Dendritic cell treated with granulocyte-macrophage colony-stimulating factor and Interleukin-4, amounts not matched to agents 40 ng/mL and 50 ng/mL, for 4 days (primary cell): Measurements from ENCODE around the gene SPATC1L.
"Not testable (repeated sequence)": the region's sequence is repeated elsewhere in the genome, so short reads cannot be mapped to it uniquely, and the experiment has no call there.

Source experiments
- H3K27ac Mint-ChIP-seq: one replicate; pipeline ENCODE4 v1.8.0; 2022; ENCODE audit warnings: mild to moderate bottlenecking, mixed read lengths
- H3K27me3 Mint-ChIP-seq: one replicate; pipeline ENCODE4 v1.8.0; 2022; ENCODE audit warnings: mild to moderate bottlenecking, mixed read lengths
- H3K36me3 Mint-ChIP-seq: one replicate; pipeline ENCODE4 v1.8.0; 2022; ENCODE audit warnings: low read depth, mixed read lengths
- H3K4me1 Mint-ChIP-seq: one replicate; pipeline ENCODE4 v1.8.0; 2022; ENCODE audit warnings: low read depth, mixed read lengths
- H3K4me3 Mint-ChIP-seq: one replicate; pipeline ENCODE4 v1.8.0; 2022; ENCODE audit warnings: mild to moderate bottlenecking, moderate library complexity, mixed read lengths
- H3K9me3 Mint-ChIP-seq: one replicate; pipeline ENCODE4 v1.8.0; 2022; ENCODE audit warnings: mixed read lengths
- intact Hi-C: fragments of 100-400 bp; cut with micrococcal nuclease; formaldehyde crosslinking; loops from one replicate; pipeline ENCODE4 v1.15.0; 2022

Gene SPATC1L

DNA sequence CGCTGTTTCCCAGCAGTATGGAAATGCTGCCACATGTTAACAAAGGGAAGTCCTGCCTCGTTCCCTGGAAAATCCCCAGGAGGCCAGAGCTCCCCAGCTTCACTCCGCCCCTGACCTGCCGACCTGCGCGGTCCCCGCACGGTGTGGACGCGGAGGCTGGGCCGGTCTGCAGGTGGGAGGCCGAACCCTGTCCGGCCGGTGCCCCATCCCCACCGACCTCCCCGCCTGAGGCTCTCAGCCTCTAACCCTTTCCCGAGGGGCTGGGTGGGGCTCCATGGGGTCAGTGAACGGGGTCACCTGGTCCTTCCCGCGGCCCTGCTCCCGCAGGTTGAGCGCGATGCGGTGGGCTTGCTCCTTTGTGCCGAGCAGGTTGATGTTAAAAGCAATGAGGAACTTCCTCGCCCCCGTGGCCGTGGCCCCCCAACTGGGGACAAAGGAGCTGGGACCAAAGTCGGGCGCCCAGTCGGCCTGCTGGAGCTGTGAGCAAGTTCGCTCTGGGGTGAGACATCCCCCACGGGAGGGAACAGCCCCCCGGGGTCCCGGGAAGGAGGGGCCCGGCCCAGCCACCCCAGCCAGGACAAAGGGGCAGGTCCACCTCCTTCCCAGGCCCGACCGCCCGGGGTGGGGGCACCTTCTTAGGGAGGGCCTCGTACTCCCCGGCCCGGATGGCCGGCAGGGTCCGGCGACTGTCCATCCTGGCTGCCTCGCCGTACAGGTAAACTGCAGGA lies 32.8 kb downstream of the SPATC1L start:
- Mint-ChIP-seq H3K9me3 (no peaks in the 10 kb centered on the region), H3K27me3 (no peaks in the 10 kb centered on the region), H3K4me1 (no peaks in the 10 kb centered on the region), H3K27ac (no peak overlapping the region), H3K36me3 (no peaks in the 10 kb centered on the region), H3K4me3 (no peak overlapping the region)
- intact Hi-C loops: no loop called here

DNA sequence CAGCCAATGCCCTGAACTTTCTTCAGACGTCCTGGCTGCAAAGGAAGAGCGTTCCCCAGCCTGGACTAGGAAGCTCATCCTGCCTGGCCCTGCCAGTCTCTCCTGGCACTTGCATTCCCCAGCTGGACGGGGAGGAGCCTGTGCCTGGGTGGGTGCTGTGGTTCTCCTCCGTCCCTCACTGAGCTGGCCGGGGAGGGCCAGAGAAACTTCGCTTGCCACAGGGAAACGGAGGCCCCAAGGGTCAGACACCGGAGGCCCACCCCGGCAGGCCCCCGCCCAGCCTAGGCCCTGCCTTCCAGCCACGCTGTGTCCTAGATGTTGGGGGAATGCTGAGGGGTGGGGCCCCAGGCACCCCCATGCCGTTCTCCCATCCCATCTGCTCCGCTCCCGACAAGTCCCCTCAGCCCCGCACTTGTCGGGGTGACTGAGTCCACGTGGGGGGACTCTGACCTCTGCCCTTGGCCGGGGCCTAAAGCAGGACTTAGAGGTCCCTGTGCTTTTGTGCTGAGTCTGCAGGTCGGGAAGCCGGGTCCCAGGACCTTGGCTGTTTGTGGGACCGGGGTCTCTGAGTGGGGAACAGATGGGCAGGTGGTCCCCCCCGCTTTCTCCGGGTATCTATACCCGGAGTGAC lies 33.7 kb downstream of the SPATC1L start:
- Mint-ChIP-seq H3K36me3 (no peaks in the 10 kb centered on the region), H3K4me1 (no peaks in the 10 kb centered on the region), H3K27ac (no peak overlapping the region), H3K4me3 (no peak overlapping the region), H3K9me3 (no peaks in the 10 kb centered on the region), H3K27me3 (no peaks in the 10 kb centered on the region)
- intact Hi-C loops: no loop called here

DNA sequence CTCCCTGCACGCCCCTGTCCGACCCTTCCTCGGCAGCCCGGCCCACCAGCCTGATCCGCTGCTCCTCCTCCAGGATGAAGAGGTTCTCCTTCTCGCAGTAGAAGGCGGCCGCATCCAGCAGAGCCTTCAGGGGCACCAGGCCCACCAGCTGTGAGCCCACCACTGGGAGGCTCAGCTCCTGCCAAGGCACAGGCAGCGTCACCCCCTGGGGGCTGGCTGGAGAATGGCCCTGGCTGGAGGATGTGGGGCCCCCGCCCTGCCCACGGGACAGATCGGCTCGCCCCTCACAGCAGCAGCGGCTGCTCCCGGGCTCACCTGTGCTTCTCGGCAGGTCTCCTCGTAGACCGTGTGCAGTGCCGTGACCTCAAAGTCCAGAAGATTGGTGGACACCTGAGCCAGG lies 34.2 kb downstream of the SPATC1L start:
- Mint-ChIP-seq H3K27me3 (no peaks in the 10 kb centered on the region), H3K36me3 (no peaks in the 10 kb centered on the region)

DNA sequence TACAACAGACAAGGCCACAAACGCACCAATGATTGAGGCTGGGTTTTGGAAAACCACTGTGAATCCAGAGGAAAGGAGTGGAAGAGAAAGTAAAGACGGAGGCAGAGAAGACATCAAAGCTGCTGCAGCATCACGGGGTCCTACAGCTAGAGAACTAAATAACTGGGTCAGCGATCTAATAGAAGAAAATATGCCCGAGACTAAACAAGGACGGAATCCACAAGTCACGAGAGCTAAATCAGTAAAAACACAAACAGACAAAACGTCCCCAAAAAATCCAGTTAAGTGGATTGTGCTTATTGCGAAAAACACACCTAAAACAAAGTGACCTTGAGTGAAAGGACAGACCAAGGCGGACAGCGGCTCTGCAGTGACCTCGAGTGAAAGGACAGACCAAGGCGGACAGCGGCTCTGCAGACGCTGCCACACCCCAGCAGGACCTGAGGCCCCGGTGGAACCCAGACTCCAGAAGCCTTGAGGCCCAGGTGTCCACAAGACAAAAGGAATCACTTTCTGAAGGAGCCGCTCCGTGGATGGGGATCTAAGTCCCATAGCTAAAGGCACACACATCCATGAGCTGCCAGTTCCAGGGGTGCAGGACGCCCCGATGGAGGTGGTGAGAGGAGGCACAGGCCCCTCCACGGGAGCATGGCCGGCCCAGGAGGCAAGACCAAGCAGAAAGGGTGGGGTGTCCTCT lies 34.9 kb downstream of the SPATC1L start:
- Mint-ChIP-seq H3K9me3 (no peaks in the 10 kb centered on the region), H3K4me3 (no peak overlapping the region), H3K36me3 (no peaks in the 10 kb centered on the region), H3K27ac (no peak overlapping the region), H3K27me3 (peaks cover 4% of the 10 kb centered on the region), H3K4me1 (no peaks in the 10 kb centered on the region)
- intact Hi-C loops: no loop called here

More for the DNA sequence above, 34.2 kb downstream of the SPATC1L start:
- Mint-ChIP-seq H3K27ac (no peak overlapping the region), H3K4me1 (no peaks in the 10 kb centered on the region), H3K9me3 (no peaks in the 10 kb centered on the region), H3K4me3 (no peak overlapping the region)
- intact Hi-C loops: no loop called here

DNA sequence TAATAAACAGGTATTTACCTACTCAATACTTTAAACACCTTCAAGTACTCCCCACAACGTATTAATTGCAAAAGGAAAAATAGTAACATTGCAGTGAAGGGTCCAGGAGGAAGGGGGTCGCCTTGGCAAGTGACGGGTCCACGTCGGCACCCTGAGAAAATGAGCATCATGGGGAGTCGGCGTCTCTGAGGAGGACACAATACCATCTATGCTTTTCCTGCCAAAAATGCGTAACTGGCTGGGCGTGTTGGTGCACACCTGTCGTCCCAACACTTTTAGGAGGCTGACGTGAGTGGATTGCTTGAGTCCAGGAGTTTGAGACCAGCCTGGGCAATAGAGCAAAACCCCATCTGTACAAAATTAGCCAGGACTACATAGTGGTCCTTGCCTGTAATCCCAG lies 36.2 kb downstream of the SPATC1L start:
- H3K27ac Mint-ChIP-seq: no peak overlapping the region
- H3K4me1 Mint-ChIP-seq: peaks cover 7% of the 10 kb centered on the region
- no peak overlapping the region for H3K4me3 Mint-ChIP-seq
- no peaks in the 10 kb centered on the region for H3K36me3 Mint-ChIP-seq
- intact Hi-C loops: no loop called here
- no peaks in the 10 kb centered on the region for H3K9me3 Mint-ChIP-seq
- H3K27me3 Mint-ChIP-seq: peaks cover 5% of the 10 kb centered on the region

DNA sequence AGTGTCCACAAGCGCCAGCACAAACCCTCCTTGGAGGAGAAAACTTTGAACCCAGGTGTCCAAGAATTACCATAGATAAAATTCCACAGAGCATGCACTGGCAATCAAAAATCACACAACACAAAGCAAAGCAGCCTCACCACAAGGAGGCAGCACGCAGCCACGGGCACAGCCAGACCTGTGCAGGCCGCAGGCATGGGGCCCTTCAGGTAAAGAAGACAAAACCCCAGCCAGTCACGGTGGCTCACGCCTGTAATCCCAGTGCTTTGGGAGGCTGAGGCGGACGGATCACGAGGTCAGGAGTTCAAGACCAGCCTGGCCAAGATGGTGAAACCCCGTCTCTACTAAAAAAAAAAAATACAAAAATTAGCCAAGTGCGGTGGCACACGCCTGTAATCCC lies 36.8 kb downstream of the SPATC1L start:
- H3K9me3 Mint-ChIP-seq, H3K36me3 Mint-ChIP-seq, intact Hi-C loops, H3K27me3 Mint-ChIP-seq, H3K27ac Mint-ChIP-seq, H3K4me1 Mint-ChIP-seq, H3K4me3 Mint-ChIP-seq: not testable (repeated sequence)

DNA sequence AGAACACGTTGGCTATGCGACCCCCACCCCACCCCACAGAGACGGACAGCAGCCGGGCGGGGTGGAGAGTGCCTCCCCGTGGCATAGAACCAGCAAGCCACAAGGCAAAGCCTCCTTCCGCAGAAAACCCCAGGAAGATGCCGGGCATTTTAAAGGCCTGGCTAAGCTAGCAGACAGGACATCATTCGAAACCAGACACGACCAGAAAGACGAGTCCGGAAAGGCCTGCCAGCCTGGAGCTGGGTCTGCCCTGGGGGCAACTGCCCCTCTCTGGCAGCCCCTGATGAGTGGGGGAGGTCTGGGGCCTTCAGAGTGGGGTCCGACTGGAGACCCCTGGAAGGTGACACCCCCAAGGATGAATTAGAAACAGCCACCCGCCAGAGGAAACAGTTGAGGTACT lies 37.4 kb downstream of the SPATC1L start:
- H3K27ac Mint-ChIP-seq: no peak overlapping the region
- peaks cover 7% of the 10 kb centered on the region for H3K4me1 Mint-ChIP-seq
- H3K9me3 Mint-ChIP-seq: no peaks in the 10 kb centered on the region
- no peaks in the 10 kb centered on the region for H3K36me3 Mint-ChIP-seq
- intact Hi-C loops: no loop called here
- no peak overlapping the region for H3K4me3 Mint-ChIP-seq
- H3K27me3 Mint-ChIP-seq: peaks cover 5% of the 10 kb centered on the region

DNA sequence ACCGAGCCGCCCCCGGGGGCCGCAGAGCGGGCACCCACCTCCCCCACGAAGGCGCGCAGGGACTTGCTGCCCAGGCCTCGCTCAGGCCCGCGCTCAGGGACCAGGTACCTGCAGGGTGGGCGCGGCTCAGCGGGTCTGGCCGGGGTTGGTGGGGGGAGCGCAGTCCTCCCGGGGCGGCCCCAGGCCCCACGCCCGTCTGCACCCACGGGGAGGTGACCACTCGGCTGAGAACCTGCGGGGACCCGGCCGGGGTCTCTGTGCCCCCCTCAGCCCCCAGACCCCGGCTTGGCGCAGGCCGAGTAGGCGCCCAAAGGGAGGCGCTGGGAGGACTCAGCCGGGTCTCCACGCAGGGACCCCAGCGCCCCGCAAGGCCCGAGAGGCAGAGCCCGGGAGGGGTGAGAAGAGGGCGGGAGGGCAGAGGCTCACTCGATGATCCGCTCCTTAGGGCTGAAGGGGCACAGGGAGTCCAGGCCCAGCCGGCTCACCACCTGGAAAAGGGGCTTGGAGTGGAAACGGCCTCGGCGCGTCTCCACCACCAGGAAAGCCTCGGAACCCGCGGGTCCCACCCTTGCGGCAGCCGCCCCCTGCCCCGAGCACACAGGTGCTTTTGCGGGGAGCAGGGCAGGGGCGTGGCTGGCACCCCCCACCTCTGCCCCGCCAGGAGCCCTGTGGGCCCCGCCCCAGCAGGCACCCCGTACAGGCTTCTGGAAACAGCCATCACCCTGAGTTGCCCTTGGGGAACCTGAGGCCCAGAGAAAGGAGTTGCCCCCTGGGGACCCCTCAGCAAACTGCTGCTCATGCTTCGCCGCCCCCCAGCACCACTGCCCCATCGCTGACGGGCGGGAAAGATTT lies 38.2 kb downstream of the SPATC1L start:
- peaks cover 7% of the 10 kb centered on the region for H3K4me1 Mint-ChIP-seq
- intact Hi-C loops: no loop called here
- H3K27ac Mint-ChIP-seq: no peak overlapping the region
- H3K27me3 Mint-ChIP-seq: peaks cover 5% of the 10 kb centered on the region
- no peaks in the 10 kb centered on the region for H3K9me3 Mint-ChIP-seq
- no peaks in the 10 kb centered on the region for H3K36me3 Mint-ChIP-seq
- H3K4me3 Mint-ChIP-seq: no peak overlapping the region

DNA sequence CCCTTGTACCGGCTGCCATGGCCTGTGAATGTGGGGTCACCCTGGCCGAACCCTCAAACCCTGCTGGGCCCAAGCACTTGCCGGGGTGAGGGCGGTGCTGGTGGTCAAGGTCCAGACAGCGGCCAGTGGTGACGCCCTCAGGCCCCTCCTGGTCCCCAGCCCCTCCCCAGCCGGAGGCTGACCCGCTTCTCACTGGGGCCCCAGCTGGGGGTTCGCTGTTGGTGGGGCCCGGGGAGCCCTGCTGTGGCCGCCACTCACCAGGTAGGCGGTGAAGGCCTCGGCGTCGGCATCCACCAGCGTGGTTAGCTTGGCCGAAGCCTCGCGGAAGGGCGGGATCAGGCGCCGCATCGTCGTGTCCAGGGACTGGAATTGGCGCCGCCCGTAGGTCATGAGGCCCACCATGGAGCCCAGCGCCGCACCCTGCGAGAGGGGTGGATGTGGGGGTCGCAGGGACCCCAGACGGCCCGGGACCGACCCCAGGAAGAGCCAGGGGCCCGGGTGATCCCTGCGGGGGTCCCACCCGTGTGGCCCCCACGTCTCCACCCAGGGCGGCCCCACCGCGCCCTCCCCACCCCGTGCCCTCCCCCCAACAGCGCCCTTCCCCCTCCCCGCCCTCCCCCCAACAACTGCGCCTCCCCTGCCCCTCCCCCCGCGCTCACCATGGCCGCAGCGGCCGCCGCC lies 39.0 kb downstream of the SPATC1L start:
- no peak overlapping the region for H3K27ac Mint-ChIP-seq
- peaks cover 5% of the 10 kb centered on the region for H3K27me3 Mint-ChIP-seq
- H3K4me3 Mint-ChIP-seq: no peak overlapping the region
- H3K36me3 Mint-ChIP-seq: no peaks in the 10 kb centered on the region
- intact Hi-C loops: no loop called here
- peaks cover 7% of the 10 kb centered on the region for H3K4me1 Mint-ChIP-seq
- H3K9me3 Mint-ChIP-seq: no peaks in the 10 kb centered on the region

DNA sequence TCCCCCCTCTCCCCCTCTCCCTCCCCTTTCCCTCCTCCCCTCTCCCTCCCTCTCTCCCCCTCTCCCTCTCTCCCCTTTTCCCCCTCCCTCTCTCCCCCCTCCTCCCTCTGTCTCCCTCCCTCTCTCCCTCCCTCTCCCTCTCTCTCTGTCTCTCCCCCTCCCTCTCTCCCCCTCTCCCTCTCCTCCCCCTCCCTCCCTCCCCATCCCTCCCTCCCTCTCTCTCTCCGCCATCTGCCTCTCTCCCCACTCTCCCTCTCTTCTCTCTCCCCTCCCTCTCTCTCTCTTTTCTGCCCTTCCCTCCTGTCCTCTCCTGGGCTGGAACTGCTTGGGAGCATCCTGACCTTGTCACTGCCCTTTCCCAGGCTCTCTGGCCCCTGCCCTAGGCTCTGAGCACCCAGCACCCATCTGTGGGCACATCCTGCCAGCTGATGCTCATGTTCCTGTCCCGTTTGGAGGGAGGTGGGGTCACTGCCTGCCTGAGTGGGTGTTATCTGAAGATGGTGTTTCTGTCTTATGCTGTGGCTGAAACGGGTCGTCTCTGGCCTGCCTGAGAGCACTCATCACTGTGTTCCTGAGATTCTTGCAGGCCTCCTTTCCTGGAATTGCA lies 39.7 kb downstream of the SPATC1L start:
- Mint-ChIP-seq H3K27me3 (peaks cover 5% of the 10 kb centered on the region), H3K9me3 (no peaks in the 10 kb centered on the region), H3K4me1 (peaks cover 7% of the 10 kb centered on the region), H3K36me3 (no peaks in the 10 kb centered on the region), H3K4me3 (no peak overlapping the region), H3K27ac (no peak overlapping the region)
- intact Hi-C loops: no loop called here

DNA sequence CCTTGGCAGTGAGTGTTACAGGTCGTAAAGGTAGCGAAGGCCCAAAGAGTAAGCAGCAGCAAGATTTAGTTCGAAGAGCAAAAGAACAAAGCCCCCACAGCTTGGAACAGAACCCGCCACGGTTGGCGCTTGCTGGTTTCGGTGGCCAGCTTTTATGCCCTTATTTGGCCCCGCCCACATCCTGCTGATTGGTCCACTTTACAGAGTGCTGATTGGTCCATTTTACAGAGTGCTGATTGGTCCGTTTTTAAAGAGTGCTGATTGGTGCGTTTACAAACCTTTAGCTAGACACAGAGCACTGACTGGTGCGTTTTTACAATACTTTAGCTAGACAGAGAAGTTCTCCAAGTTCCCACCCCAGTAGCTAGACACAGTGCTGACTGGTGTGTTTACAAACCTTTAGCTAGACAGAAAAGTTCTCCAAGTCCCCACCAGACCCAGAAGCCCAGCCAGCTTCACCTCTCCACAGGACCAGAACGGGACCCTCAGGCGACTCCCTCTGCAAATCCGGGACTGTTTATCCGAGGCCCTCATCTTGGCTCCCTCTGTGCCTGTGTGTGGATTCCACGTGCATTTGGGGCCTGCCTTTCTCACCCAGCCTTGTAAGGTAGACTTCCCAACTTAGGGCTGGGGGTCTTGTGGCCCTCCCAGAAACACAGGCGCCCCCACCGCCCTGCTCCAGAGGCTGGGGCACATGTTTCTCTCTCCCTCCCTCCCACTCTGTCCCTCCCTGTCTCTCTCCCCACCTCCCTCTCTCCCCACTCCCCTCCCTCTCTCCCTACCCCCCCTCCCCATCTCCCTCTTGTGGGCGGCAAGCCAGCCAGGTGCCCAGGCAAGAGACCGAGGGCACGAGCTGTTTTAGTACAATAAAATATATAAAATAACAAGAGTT lies 41.4 kb downstream of the SPATC1L start:
- no peak overlapping the region for H3K4me3 Mint-ChIP-seq
- H3K27me3 Mint-ChIP-seq: peaks cover 5% of the 10 kb centered on the region
- no peaks in the 10 kb centered on the region for H3K36me3 Mint-ChIP-seq
- H3K27ac Mint-ChIP-seq: no peak overlapping the region
- intact Hi-C loops: no loop called here
- H3K4me1 Mint-ChIP-seq: peaks cover 7% of the 10 kb centered on the region
- no peaks in the 10 kb centered on the region for H3K9me3 Mint-ChIP-seq

DNA sequence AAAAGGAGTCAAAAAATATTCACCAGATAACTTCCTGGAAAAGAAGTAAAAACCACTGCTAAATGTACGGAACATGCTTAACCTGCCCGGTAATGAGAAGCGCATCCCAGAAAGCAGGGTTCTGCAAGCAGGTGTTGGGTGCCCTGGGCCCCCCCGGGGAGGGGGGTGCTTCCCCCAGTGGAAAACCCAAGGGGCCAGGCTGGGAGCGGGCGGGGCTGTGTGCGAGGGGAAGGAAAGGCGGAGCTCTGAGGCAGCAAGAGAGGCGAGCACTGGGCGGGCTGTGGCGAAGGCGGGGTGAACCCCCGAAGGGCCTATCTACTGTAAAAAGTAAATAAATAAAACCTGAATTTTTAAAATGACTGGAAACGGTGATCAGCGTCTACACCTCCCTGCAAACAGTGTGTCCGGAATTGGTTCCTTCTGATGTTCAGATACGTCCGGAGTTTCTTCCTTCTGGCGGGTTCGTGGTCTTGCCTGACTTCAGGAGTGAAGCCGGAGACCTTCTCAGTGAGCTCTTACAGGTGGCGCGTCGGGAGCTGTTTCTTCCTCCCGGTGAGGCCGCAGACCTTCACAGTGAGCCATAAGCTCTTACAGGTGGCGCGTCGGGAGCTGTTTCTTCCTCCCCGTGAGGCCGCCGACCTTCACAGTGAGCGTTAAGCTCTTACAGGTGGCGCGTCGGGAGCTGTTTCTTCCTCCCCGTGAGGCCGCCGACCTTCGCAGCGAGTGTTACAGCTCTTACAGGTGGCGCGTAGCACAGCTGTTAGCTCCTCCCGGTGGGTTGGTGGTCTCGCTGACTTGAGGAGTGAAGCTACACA lies 42.3 kb downstream of the SPATC1L start:
- Mint-ChIP-seq H3K36me3 (no peaks in the 10 kb centered on the region), H3K9me3 (no peaks in the 10 kb centered on the region), H3K27me3 (peaks cover 5% of the 10 kb centered on the region), H3K4me1 (peaks cover 7% of the 10 kb centered on the region), H3K27ac (no peak overlapping the region), H3K4me3 (no peak overlapping the region)
- intact Hi-C loops: no loop called here
